HL-60 (cell line): Measurements from ENCODE around the gene ZNF74.
"Not testable (repeated sequence)": the region's sequence is repeated elsewhere in the genome, so short reads cannot be mapped to it uniquely, and the experiment has no call there.

Source experiments
- CTCF ChIP-seq: IDR thresholded peaks from one replicate; pipeline ENCODE4 v1.5.1; 2011; ENCODE audit warnings: low read length, control low read depth, inconsistent platforms; ENCODE audit not compliant: insufficient read depth
- GABPA ChIP-seq: IDR thresholded peaks from 2 replicates; pipeline ENCODE4 v1.6.1; 2012; ENCODE audit warnings: low read depth

DNA sequence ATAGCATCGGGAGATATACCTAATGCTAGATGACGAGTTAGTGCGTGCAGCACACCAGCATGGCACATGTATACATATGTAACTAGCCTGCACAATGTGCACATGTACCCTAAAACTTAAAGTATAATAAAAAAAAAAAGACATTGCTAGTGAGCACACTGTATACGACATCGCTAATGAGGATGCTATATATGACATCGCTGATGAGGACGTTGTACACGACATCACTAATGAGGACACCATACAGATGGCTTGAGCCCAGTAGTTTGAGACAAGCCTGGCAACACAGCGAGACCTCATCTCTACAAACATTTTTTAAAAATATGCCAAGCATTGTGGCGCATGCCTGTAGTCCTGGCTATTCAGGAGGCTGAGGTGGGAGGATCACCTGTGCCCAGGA lies 31.5 kb upstream of the ZNF74 start:
- TF ChIP-seq CTCF, GABPA: not testable (repeated sequence)
